Ishikawa (cell line): ENCODE measurements around the gene QPCTL.

Source experiments
- CREB1 ChIP-seq: IDR thresholded peaks from 2 replicates; pipeline ENCODE4 v1.6.1; 2012; ENCODE audit warnings: low read depth
- EP300 ChIP-seq: IDR thresholded peaks from 2 replicates; pipeline ENCODE4 v1.6.1; 2012; ENCODE audit warnings: borderline replicate concordance
- FOXM1 ChIP-seq: IDR thresholded peaks from 2 replicates; pipeline ENCODE4 v1.6.1; 2012; ENCODE audit warnings: low read depth, borderline replicate concordance
- MAX ChIP-seq: IDR thresholded peaks from 2 replicates; pipeline ENCODE4 v1.6.1; 2012
- NFIC ChIP-seq: IDR thresholded peaks from 2 replicates; pipeline ENCODE4 v1.6.1; 2012
- REST ChIP-seq: IDR thresholded peaks from 2 replicates; pipeline ENCODE4 v1.6.1; 2012; ENCODE audit warnings: low read depth, mild to moderate bottlenecking
- TAF1 ChIP-seq: IDR thresholded peaks from 2 replicates; pipeline ENCODE4 v1.6.1; 2012; ENCODE audit warnings: low read depth, mild to moderate bottlenecking
- ZBTB7A ChIP-seq: IDR thresholded peaks from 2 replicates; pipeline ENCODE4 v1.6.1; 2012; ENCODE audit warnings: low read depth

- TF ChIP-seq EP300: no peak
- TF ChIP-seq MAX: no peak
- peak; percentile 79 for TF ChIP-seq REST
- TF ChIP-seq CREB1: no peak
- TF ChIP-seq TAF1: no peak
- no peak for TF ChIP-seq FOXM1
- no peak for TF ChIP-seq NFIC
- TF ChIP-seq ZBTB7A: no peak
Measured at GRCh38 chr19:45646345-45646698, 46.1 kb upstream of the QPCTL start.
